Right lobe of liver (tissue), 4 donors: ENCODE data around the gene DYDC1.

ENCODE experiments used
- CTCF ChIP-seq, 4 donors: fragments of 200-600 bp in 3 of 4; fragments of 450-650 bp in 1 of 4; IDR thresholded peaks; one replicate each; pipeline versions ENCODE4 v1.5.1 to v1.8.0; 2016 to 2022; ENCODE audit warnings: antibody characterized with exemption in 4 of 4, mild to moderate bottlenecking in 2 of 4
- POLR2A ChIP-seq: fragments of 450-650 bp; IDR thresholded peaks from one replicate; pipeline ENCODE4 v1.6.1; 2017; ENCODE audit warnings: antibody characterized with exemption, mild to moderate bottlenecking
- donor health status: DM: no; HTN: no; CAD: no.
- donor health status: DM: no; HTN: no; CAD: no.
- donor health status: DM: no; HTN: yes; CAD: no.

DNA sequence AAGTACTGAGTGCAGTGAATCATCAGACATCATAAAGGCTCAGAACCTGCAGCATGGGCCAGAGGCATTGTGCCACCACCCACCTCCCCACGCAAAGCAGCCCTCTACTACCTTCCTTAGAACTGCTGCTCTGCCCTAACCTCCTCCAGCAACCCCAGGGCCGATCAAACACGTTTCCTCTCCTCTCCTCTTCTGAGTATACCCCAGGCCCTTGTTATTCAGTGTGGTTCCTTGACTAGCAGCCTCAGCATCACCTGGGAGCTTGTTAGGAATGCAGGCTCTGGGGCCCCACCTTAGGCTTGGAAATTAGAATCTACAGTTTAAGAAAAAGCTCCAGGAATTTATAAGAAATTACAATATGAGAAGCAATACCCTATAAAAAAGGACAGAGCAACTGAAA is 33.2 kb downstream of the DYDC1 start:
- TF ChIP-seq CTCF (IDR thresholded peaks at IDR 0.05) (no peak), POLR2A (no peak)
